Fibroblast of mammary gland (primary cell): ENCODE data around the gene RORC.
A peak's percentile ranks its signal among the peaks of the same experiment; 100 is the strongest.

Experiments used
- DNase-seq: peaks from one replicate; pipeline ENCODE4 v3.0.0-alpha.2; 2010; ENCODE audit warnings: low read depth
- H3K4me3 ChIP-seq: 2 replicates; pipeline ENCODE4 v1.5.1; 2011; ENCODE audit warnings: low read depth, mild to moderate bottlenecking, low read length, moderate library complexity; ENCODE audit not compliant: control insufficient read depth
- CTCF ChIP-seq: conservative IDR thresholded peaks from 2 replicates; pipeline ENCODE4 v1.5.1; 2011; ENCODE audit warnings: low read depth, low read length, inconsistent platforms; ENCODE audit not compliant: control insufficient read depth, insufficient read depth

The RORC gene

GRCh38 chr1:151847867-151848596, 16.4 kb upstream of the RORC start:
- DNase-seq, result no peak
- TF ChIP-seq CTCF, result no peak
- no peak overlapping the region for H3K4me3 ChIP-seq

GRCh38 chr1:151846686-151847237, 15.2 kb upstream of the RORC start:
- TF ChIP-seq CTCF, result no peak
- no peak overlapping the region for H3K4me3 ChIP-seq

GRCh38 chr1:151846062-151846568, 14.5 kb upstream of the RORC start:
- no peak overlapping the region for H3K4me3 ChIP-seq
- peak; percentile 25 for DNase-seq
- TF ChIP-seq CTCF, result no peak

More at GRCh38 chr1:151846686-151847237, 15.2 kb upstream of the RORC start:
- DNase-seq, result no peak

GRCh38 chr1:151843398-151843797, 11.8 kb upstream of the RORC start:
- H3K4me3 ChIP-seq, result no peak overlapping the region
- TF ChIP-seq CTCF, result no peak
- no peak for DNase-seq

GRCh38 chr1:151841141-151841540, 9.5 kb upstream of the RORC start:
- TF ChIP-seq CTCF, result no peak
- peak; percentile 66 for DNase-seq

GRCh38 chr1:151840421-151840820, 8.8 kb upstream of the RORC start:
- H3K4me3 ChIP-seq, result no peak overlapping the region
- no peak for TF ChIP-seq CTCF
- DNase-seq, result no peak

More at GRCh38 chr1:151841141-151841540, 9.5 kb upstream of the RORC start:
- H3K4me3 ChIP-seq, result no peak overlapping the region
